ENCODE results near the gene ZNF287. TPM values are rescaled to one million over a fixed set of nuclear protein-coding genes. Genes with fewer than 3 reads are reported as not detected.
A peak's percentile ranks its signal among the peaks of the same experiment; 100 is the strongest.

The ZNF287 gene
- polyA plus RNA-seq, result 10 to 100 TPM in 1 of 3 donors, 1 to 10 TPM in 2; 9.3 to 10.8 (median 9.5) TPM

DNA sequence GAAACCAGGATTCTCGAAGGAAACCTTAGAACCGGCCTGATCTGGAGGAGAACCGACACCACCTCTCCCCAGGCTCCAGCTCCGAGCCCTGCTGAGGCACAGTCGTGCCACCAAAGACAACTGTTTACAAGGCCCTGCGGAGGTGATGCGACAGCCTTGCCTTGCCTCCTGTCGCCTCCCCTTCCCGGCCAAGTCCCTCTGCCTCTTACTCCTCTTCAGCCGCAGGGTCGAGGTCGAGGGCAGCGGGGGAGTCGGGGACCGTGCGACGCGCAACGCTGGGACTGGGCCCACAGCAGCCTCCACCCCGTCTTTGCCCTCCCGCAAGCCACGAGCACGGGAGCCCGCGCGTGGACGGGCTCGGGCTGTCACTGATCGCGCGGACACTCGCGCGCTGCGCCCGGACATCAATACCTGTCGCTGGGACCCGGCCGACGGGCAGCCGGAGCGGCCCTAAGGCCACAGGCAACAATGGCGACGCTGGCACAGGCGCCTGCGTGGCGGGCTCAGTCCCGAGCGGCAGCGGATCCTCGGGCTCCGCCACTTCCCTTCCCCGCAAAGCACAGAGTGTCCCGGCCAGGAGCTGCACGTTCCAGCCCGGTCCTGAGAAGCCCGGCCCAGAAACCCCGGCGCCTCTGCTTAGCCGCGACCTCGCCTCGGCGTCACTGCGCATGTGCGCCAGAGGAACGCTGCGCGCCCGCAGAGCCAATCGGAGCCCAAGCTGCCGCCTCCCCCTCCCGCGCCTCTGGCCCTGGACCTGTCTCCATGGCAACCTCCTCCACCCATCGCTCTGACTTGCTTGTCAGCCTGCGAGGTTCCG, at the start of gene ZNF287:
ZNF287 (minus strand) TSS at position 664 of the 817 bp plus-strand sequence. CDS start 1,473 bp downstream, outside the sequence.
- peak; percentile 85 to 90 (median 87) for DNase-seq
- Mint-ChIP-seq H3K36me3 (peaks cover 0 to 4% (median under 1%) of the 10 kb centered on the region in 3 donors), H3K9me3 (no peaks in the 10 kb centered on the region), H3K4me1 (peaks cover 13 to 16% of the 10 kb centered on the region in 2 donors), H3K27ac (peak within 1 kb of the TSS in 5 of 6 donors; percentile 75 to 86 (median 84)), H3K4me3 (peak within 1 kb of the TSS; percentile 79 to 87 (median 85)), H3K27me3 (ENCODE audit: low read depth in 3 of 3) (peaks cover 4 to 13% (median 8%) of the 10 kb centered on the region in 3 donors)

GRCh38 chr17:16617481-16618060, 48.6 kb upstream of the ZNF287 start:
- H3K9me3 Mint-ChIP-seq, result peaks cover 40 to 84% (median 69%) of the 10 kb centered on the region in 6 donors
- H3K4me3 Mint-ChIP-seq, result no peak overlapping the region
- no peak overlapping the region for H3K27ac Mint-ChIP-seq
- no peaks in the 10 kb centered on the region for H3K4me1 Mint-ChIP-seq
- peaks cover 24 to 35% (median 32%) of the 10 kb centered on the region in 3 donors for H3K36me3 Mint-ChIP-seq
- no peaks in the 10 kb centered on the region for H3K27me3 Mint-ChIP-seq (ENCODE audit: low read depth in 3 of 3)
- no peak for DNase-seq

DNA sequence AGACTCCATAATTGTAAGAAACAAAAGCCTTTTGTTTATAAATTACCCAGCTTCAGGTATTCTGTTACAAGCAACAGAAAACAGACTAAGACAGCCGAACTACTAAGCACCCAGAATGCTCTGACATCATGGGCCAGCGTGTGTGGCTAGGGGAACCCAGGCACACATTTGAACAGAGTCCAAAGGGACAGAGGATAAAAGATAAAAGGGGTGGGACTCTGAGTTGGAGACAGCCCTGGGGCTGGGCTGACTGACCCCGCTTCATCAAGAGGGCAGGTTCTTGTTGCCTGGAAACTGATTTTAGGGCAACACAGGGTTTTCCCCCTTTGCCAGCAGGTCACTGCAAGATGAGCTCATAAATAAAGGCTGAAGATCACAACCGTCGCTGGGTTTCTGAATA, 30.5 kb upstream of the ZNF287 start:
- Mint-ChIP-seq H3K27ac (no peak overlapping the region), H3K36me3 (no peaks in the 10 kb centered on the region), H3K4me3 (no peak overlapping the region), H3K4me1 (no peaks in the 10 kb centered on the region), H3K27me3 (ENCODE audit: low read depth in 3 of 3) (peaks cover 0 to 23% (median 4%) of the 10 kb centered on the region in 3 donors), H3K9me3 (peaks cover 4 to 19% (median 8%) of the 10 kb centered on the region in 6 donors)
- no peak for DNase-seq

- DNase-seq, result no peak
- H3K9me3 Mint-ChIP-seq, result no peaks in the 10 kb centered on the region
- H3K4me1 Mint-ChIP-seq, result peaks cover 0 to 8% of the 10 kb centered on the region in 2 donors
- no peaks in the 10 kb centered on the region for H3K36me3 Mint-ChIP-seq
- H3K27ac Mint-ChIP-seq, result no peak overlapping the region
- no peak overlapping the region for H3K4me3 Mint-ChIP-seq
- peaks cover 5 to 42% (median 10%) of the 10 kb centered on the region in 3 donors for H3K27me3 Mint-ChIP-seq (ENCODE audit: low read depth in 3 of 3)
Measured at GRCh38 chr17:16593356-16594102, 24.5 kb upstream of the ZNF287 start.

DNA sequence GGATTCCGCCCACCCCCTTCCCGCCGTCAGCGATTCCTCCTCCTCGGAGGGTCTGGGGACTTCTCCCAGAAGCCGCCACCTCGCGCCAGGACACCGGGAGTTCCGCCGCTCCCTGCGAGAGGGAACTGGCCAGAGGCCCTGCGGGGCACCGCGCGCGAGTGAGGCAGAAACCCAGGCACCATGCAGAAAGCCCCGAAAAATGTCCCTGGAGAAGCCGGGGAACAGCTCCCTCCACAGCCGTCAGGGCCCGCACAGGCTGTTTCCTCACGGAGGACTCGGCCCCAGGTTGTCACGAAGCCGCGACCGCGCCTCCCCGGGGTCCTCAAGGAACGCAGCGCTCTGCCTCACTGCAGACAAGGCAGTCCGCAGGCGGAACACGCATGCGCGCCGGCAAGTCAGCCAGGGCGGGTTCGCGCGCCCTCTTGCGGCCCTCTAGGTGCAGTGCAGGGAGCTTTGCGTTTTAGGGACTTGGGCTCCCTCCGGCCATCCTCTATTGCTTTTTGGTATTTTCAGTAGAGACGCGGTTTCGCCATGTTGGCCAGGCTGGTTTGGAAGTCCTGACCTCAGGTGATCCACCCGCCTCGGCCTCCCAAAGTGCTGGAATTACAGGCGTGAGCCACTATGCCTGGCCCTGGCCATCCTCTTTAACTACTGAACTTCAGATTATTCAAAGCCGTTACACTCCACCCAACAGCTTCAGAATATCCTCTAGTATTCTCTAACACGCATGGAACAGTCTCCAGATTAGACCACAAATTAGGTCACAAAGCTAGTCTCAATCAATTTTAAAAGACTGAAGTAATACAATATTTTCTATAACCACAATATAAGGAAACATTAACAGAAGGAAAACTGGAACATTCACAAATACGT, 20.3 kb upstream of the ZNF287 start:
- Mint-ChIP-seq H3K9me3 (no peaks in the 10 kb centered on the region), H3K27me3 (ENCODE audit: low read depth in 3 of 3) (peaks cover 10 to 39% (median 12%) of the 10 kb centered on the region in 3 donors), H3K4me1 (peaks cover 10 to 13% of the 10 kb centered on the region in 2 donors), H3K4me3 (peak overlapping the region; percentile 75 to 85 (median 78)), H3K27ac (no peak overlapping the region), H3K36me3 (no peaks in the 10 kb centered on the region)
- peak; percentile 89 to 92 (median 90) for DNase-seq

- Mint-ChIP-seq H3K27me3 (ENCODE audit: low read depth in 3 of 3) (peaks cover 7 to 25% (median 12%) of the 10 kb centered on the region in 3 donors), H3K36me3 (no peaks in the 10 kb centered on the region), H3K27ac (no peak overlapping the region), H3K4me1 (peaks cover 16 to 18% of the 10 kb centered on the region in 2 donors), H3K4me3 (peak overlapping the region in 1 of 5 donors; percentile 17), H3K9me3 (no peaks in the 10 kb centered on the region)
- no peak for DNase-seq
Measured at GRCh38 chr17:16585796-16586195, 16.8 kb upstream of the ZNF287 start.

DNA sequence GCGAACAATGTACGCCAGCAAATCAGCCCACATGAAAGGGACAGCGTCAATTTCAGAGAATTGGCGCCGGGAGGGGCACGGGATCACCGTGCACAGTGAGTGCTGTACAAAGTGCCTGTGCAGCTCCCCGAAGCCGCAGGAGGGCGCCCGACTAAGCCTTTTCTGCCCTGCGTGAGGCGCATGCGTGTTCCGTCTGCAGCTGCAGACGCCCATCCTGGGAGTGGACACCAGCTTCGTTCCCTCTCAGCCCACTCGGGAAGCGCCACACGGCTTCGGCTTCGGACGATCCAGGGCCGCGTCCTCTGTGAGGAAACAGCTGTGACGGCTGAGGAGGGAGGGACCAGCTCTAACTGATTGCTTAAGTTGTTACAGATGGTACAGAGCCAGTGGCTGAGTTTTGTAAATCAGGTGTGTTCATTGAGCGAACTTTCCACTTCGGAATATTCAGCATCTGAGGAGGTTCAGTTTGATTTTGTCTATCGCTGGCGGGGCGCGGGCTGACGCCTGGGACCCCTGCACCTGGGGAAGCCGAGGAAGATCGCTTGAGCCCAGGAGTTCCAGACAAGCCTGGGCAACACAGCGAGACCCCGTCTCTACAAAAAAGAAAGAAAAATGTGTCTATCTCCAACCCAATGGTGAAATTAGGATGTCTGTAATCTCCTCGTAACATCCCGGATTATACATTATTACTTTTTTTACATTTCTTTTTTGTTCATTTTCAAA, 15.4 kb upstream of the ZNF287 start:
- H3K9me3 Mint-ChIP-seq, result peaks cover 0 to 3% (median 0%) of the 10 kb centered on the region in 6 donors
- peak; percentile 81 to 86 (median 84) for DNase-seq
- peaks cover 0 to 5% (median 0%) of the 10 kb centered on the region in 3 donors for H3K36me3 Mint-ChIP-seq
- peak overlapping the region in 2 of 6 donors; percentile 52 to 56 for H3K27ac Mint-ChIP-seq
- peaks cover 7 to 21% (median 19%) of the 10 kb centered on the region in 3 donors for H3K27me3 Mint-ChIP-seq (ENCODE audit: low read depth in 3 of 3)
- peaks cover 16 to 17% of the 10 kb centered on the region in 2 donors for H3K4me1 Mint-ChIP-seq
- H3K4me3 Mint-ChIP-seq, result peak overlapping the region; percentile 71 to 80 (median 78)

DNA sequence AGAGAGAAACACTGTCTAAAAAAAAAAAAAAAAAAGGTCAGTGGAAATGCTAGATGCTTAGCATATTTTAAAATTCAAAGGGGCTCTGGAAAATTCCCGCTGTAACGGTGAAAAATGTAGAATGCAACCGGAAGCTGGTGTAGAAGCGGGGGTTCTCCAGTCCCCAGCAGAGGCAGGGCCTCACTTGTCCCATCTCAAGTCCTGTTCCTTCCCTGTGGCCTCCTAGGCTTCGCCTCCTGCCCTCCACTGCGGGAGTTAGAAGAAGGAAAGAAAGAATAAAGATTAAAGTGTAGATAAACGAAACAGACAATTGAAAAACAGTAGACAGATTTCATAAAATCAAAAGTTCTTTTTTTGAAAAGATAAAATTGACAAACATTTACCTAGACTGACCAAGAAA, 14.8 kb upstream of the ZNF287 start:
- Mint-ChIP-seq H3K27me3 (ENCODE audit: low read depth in 3 of 3) (peaks cover 7 to 21% (median 20%) of the 10 kb centered on the region in 3 donors), H3K4me1 (peaks cover 12 to 16% of the 10 kb centered on the region in 2 donors), H3K36me3 (peaks cover 0 to 5% (median 0%) of the 10 kb centered on the region in 3 donors), H3K27ac (peak overlapping the region in 1 of 6 donors; percentile 56), H3K4me3 (peak overlapping the region; percentile 71 to 80 (median 78)), H3K9me3 (peaks cover 0 to 3% (median 0%) of the 10 kb centered on the region in 6 donors)
- DNase-seq, result no peak

GRCh38 chr17:16573466-16573865, 4.5 kb upstream of the ZNF287 start:
- Mint-ChIP-seq H3K4me3 (no peak overlapping the region), H3K27me3 (ENCODE audit: low read depth in 3 of 3) (peaks cover 7 to 13% (median 9%) of the 10 kb centered on the region in 3 donors), H3K27ac (no peak overlapping the region), H3K9me3 (no peaks in the 10 kb centered on the region), H3K4me1 (peaks cover 6% of the 10 kb centered on the region in 2 donors), H3K36me3 (no peaks in the 10 kb centered on the region)
- DNase-seq, result no peak

DNA sequence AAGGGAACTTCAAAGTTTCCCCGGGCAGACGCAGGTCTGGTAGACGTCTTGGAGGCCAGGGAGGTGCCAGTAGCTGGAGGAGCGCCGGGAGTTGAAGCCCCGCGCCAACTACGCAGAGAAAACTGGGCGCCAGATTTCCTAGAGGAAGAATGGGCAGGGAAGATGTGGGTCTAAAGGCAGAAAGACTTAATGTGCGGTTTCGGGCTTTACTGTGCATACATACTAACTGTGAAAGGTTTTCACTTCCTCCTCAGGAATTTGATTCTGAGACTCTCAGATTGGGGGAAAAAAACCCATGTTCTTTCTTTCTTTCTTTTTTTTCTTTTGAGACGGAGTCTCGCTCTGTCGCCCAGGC, 331 bp upstream of the ZNF287 start:
- Mint-ChIP-seq H3K27ac (peak overlapping the region in 5 of 6 donors; percentile 75 to 86 (median 84)), H3K4me3 (peak overlapping the region; percentile 79 to 87 (median 85)), H3K4me1 (peaks cover 13 to 16% of the 10 kb centered on the region in 2 donors), H3K36me3 (peaks cover 0 to 4% (median 0%) of the 10 kb centered on the region in 3 donors), H3K27me3 (ENCODE audit: low read depth in 3 of 3) (peaks cover 4 to 13% (median 8%) of the 10 kb centered on the region in 3 donors), H3K9me3 (no peaks in the 10 kb centered on the region)
- no peak for DNase-seq

DNA sequence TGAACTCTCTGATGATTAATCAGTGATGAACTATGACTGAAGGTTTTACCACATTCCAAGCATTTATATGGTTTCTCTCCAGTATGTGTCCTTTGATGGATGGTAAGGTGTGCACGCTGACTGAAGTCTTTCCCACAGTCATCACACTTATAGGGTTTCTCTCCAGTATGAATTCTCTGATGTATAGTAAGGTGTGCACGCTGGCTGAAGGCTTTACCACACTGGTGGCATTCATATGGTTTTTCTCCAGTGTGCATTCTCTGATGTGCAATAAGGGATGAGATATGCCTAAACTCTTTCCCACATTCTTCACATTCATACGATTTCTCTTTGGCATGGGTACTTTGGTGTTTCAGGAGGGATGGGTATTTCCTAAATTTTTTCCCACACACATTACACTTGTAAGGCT, 16.4 kb downstream of the ZNF287 start:
- no peak overlapping the region for H3K4me3 Mint-ChIP-seq
- H3K9me3 Mint-ChIP-seq, result peaks cover 47 to 98% (median 78%) of the 10 kb centered on the region in 6 donors
- peaks cover 2 to 8% of the 10 kb centered on the region in 2 donors for H3K4me1 Mint-ChIP-seq
- H3K36me3 Mint-ChIP-seq, result peaks cover 61 to 64% (median 63%) of the 10 kb centered on the region in 3 donors
- no peak overlapping the region for H3K27ac Mint-ChIP-seq
- peaks cover 0 to 3% (median 0%) of the 10 kb centered on the region in 3 donors for H3K27me3 Mint-ChIP-seq (ENCODE audit: low read depth in 3 of 3)
- DNase-seq, result no peak

Data from immature natural killer cell (primary cell).